AG09319 (cell line): Measurements from ENCODE around the gene BBS7.

Experiments
- DNase-seq: peaks from one replicate; pipeline ENCODE4 v3.0.0-alpha.2; 2010; ENCODE audit warnings: low read depth; ENCODE audit errors: extremely low read depth
- CTCF ChIP-seq: IDR thresholded peaks from 2 replicates; pipeline ENCODE4 v1.5.1; 2011; ENCODE audit warnings: low read depth, mild to moderate bottlenecking, inconsistent platforms, low read length, moderate library complexity

BBS7 gene

GRCh38 chr4:121819216-121819965 is 50.9 kb downstream of the BBS7 start:
- TF ChIP-seq CTCF: no peak
- DNase-seq: no peak

GRCh38 chr4:121818215-121818614 is 52.1 kb downstream of the BBS7 start:
- DNase-seq: no peak
- TF ChIP-seq CTCF: no peak

GRCh38 chr4:121817701-121818100 is 52.6 kb downstream of the BBS7 start:
- no peak for DNase-seq
- no peak for TF ChIP-seq CTCF

GRCh38 chr4:121817006-121817405 is 53.3 kb downstream of the BBS7 start:
- no peak for TF ChIP-seq CTCF
- no peak for DNase-seq

GRCh38 chr4:121814756-121815155 is 55.5 kb downstream of the BBS7 start:
- no peak for TF ChIP-seq CTCF
- DNase-seq: no peak

- TF ChIP-seq CTCF: no peak
- no peak for DNase-seq
Measured at GRCh38 chr4:121811122-121811521, 59.2 kb downstream of the BBS7 start.

- TF ChIP-seq CTCF: no peak
Measured at GRCh38 chr4:121806411-121806810, 63.9 kb downstream of the BBS7 start.

More at GRCh38 chr4:121806411-121806810, 63.9 kb downstream of the BBS7 start:
- no peak for DNase-seq
